GM12892 (cell line): ENCODE data around the gene ANK2.

Source experiments
- DNase-seq: peaks from one replicate; pipeline ENCODE4 v3.0.0; 2011; ENCODE audit not compliant: insufficient read length
- FAIRE-seq: peaks from 2 replicates; lab custom pipeline; 2011; peaks lifted over from hg19 to GRCh38; lab: Jason Lieb, UNC
- POLR2A ChIP-seq: IDR thresholded peaks from 2 replicates; pipeline ENCODE4 v1.6.1; 2011; ENCODE audit warnings: low read depth, low read length, control low read depth
- POLR2AphosphoS5 ChIP-seq: IDR thresholded peaks from 2 replicates; pipeline ENCODE4 v1.6.1; 2011; ENCODE audit warnings: low read depth, low read length, control low read depth
- TAF1 ChIP-seq: IDR thresholded peaks from 2 replicates; pipeline ENCODE4 v1.6.1; 2011; ENCODE audit warnings: low read depth, mild to moderate bottlenecking, control low read depth, low read length, borderline replicate concordance

ANK2 gene

DNA sequence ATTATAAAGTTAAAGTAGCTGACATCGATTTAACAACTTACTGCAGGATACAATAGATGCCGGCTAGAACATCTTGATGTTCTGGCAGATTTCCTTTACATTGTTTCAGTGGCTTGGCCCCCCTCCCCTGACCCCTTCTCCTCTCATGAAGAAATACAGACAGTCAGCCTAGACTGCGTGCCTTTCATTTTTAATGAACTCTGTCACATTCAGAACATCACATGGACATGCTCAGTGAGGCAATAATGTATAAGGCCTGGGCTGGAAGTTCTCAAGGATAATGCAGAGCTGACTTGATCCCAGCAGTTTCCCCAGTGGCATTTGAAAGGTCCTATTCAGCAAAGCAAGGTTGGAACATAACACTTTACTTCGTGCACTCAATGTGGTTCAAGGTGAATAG, 239.2 kb downstream of the ANK2 start:
- DNase-seq = no peak
- FAIRE-seq = no peak

DNA sequence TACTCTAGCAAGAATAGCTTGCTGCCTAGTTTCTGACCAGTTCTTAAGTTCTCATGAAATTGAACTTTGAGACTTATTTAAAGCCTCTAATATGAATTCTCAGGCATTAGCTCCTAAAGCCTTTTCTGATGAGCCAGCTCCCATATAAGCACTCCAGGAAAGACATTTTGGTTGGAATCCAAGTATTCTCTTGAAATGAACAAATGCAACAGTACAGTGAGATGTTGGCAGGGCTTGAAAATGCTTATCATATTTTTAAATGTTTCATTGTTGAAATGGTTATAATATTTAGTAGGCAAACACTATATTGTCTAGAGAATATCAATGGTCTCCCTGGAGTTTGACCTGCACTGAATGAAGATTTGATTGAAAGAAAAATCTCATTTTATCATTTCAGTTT, 240.3 kb downstream of the ANK2 start:
- no peak for TF ChIP-seq POLR2AphosphoS5
- TF ChIP-seq TAF1 = no peak
- TF ChIP-seq POLR2A = no peak
- FAIRE-seq = no peak
- DNase-seq = no peak

More for the DNA sequence above, 239.2 kb downstream of the ANK2 start:
- TF ChIP-seq TAF1 (no peak), POLR2AphosphoS5 (no peak), POLR2A (no peak)

DNA sequence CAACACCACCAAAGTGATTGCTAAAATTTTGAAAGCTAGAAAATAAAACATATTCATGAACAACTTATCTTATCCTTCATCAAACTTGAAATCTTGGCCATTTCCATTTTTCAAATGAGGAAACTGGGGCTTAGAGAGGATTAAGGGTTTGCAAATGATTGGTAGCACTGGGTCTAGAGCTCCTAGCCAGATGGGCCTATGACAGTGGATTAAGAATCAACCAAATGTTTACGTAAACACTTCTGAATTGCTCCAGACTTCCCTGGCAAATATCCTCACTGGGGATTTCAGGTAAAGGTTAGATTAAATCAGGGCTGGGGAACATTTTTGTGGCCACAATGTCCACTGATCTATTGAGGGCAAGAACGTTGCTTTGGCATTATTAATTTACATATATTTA, 241.2 kb downstream of the ANK2 start:
- DNase-seq = no peak
- TF ChIP-seq POLR2A = no peak
- no peak for TF ChIP-seq POLR2AphosphoS5
- no peak for TF ChIP-seq TAF1
- FAIRE-seq = no peak

DNA sequence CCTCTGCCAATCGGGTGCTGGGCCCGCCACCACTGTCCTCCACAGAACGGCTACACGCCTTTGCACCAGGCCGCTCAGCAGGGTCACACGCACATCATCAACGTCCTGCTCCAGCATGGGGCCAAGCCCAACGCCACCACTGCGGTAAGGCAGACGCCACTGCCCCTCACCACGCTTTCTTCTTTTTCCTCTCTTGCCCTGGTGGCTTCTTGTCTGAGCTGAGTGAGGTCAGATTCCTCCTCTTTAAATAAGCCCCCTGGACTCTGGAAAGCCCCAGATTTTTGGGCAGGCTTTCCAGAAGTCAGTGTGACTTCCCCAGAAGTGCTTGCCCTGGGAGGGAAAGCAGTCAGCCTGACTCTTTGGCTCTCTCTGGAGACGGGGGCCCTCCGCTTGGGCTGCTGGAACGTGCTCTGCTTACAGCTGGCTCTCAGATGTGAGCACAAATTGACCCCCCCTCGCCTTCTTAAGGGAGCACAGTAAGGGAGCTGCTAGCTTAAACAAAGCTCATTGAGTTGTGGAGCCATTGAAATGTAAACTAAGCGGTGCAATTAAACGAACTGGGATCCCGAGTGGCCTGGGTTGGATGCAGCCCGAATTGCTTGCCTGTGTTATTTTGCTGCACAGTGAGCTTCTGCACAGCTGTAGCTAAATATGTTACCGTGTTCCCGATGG, 243.1 kb downstream of the ANK2 start:
- FAIRE-seq (peak; percentile 27), DNase-seq (no peak)
- TF ChIP-seq POLR2A (no peak), POLR2AphosphoS5 (no peak), TAF1 (no peak)

DNA sequence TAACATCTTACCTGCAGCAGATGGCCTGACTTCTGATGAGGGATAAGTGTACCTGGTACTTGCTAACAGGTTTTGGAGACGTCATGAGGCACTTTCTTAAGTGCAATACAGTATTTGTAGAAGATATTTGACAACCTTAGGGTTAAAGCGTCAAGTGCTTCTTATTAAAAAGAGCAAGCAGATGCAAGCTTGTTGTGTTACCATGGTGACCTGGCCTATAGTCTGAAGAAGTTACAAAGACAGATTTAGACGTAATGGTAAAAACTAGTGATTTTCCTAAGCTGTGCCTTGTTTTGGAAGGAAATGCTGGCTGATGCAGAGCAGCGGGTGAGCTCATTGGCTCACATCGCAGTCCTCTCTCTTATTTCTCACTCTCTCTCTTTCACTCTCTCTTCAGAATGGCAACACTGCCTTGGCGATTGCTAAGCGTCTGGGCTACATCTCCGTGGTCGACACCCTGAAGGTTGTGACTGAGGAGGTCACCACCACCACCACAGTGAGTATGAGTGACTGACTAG, 243.6 kb downstream of the ANK2 start:
- DNase-seq = no peak
- no peak for TF ChIP-seq POLR2AphosphoS5
- no peak for TF ChIP-seq TAF1
- TF ChIP-seq POLR2A = no peak
- FAIRE-seq = no peak

DNA sequence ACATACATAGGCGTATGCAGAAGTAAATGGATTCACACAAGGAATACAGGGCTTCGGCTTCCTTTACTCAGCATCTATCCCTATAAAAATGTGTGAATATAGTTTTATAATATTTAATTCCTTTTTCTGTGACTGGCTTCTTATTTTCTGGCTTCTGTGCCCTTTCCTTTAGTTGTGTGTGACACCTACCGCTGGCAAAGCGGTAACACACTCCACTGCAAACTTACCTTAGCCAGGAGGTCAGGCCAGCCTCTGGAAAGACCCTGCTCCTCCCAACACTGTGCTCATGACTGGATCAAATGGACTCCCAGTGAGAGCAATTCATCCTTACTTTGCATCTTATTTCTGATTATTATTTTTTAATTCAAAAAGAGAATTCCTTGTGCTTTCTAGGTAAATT, 244.2 kb downstream of the ANK2 start:
- TF ChIP-seq POLR2A = no peak
- TF ChIP-seq TAF1 = no peak
- TF ChIP-seq POLR2AphosphoS5 = no peak
- FAIRE-seq (no peak), DNase-seq (no peak)

DNA sequence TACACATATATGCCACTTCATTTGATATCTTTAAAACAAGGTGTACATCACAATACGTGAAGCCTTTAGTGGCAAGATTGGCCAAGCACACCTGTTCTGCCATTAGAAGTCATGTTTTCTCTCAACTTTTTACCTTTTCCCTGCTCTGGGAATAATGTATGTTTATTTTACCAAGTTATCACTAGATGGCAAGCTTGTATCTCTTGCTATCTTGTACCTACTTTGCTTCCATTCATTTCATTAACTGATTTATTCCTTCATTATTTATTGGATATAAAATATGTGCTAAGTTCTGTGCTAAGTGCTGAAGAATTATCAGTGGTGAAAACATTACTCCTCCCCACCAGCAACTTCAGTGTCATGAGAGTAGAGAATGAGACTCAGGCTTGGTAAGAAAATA, 245.5 kb downstream of the ANK2 start:
- DNase-seq = no peak
- no peak for FAIRE-seq
- TF ChIP-seq TAF1 = no peak
- TF ChIP-seq POLR2A = no peak

DNA sequence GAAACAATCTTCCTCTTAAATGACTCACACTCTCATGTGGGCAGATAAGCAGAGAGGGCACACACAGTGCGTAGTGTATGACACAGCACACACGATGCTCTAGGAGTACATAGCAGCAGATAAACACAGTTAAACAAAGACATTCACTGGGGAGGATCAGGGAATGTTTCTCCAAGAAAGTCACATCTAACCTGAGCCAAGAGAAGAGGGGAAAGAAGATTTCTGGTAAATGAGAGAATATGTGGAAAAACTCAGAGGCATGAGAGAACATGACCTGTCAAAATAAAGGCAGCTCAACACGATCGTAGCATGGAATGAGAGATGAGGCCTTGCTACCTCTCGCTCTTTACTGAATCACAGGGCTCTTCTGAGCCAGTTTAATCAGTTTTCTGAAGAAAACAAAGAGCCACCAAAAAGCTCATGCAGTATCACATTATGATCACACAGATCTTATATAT, 251.0 kb downstream of the ANK2 start:
- peak; percentile 27 for FAIRE-seq
- DNase-seq = no peak
- TF ChIP-seq POLR2A = no peak
- no peak for TF ChIP-seq TAF1
- no peak for TF ChIP-seq POLR2AphosphoS5

DNA sequence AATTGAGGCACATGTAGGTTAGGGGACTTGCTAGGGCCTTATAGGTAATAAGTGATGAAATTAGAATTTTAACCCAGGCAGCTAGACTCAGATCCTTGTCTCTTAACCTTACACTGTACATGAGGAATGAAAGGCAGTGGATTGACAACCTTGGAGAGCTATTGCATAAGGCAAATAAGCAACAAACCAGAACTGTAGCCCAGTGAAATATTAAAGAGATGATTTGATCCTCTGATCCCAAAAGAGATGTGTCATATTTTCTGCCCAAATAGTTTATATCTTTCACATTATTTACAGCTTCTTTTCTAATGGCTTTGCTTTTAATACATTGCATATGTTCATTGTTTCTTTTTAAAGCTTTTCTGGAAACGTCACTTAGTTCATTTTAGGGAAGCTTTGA, 252.6 kb downstream of the ANK2 start:
- DNase-seq = no peak
- FAIRE-seq = no peak
- TF ChIP-seq POLR2A (no peak), POLR2AphosphoS5 (no peak), TAF1 (no peak)

DNA sequence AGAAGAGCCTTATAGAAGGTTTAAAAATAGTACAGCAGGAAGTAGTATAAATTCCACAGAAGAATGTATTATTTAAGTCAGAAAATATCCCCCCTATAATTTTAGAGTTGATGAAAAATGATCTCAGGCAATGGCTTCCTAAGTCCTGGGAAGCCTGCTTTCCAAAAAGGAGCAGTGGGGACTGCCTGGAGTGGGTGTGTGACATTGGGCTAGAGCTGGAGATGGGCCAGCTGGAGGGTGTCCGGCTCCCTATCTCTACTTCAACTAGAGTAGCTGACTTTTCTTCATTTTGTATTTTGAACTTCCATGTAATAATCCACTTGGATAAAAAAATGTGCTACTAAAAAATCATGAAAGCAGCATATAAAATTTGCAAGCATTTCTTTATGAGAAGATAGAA, 253.9 kb downstream of the ANK2 start:
- TF ChIP-seq POLR2A (no peak), TAF1 (no peak), POLR2AphosphoS5 (no peak)
- FAIRE-seq (no peak), DNase-seq (no peak)

DNA sequence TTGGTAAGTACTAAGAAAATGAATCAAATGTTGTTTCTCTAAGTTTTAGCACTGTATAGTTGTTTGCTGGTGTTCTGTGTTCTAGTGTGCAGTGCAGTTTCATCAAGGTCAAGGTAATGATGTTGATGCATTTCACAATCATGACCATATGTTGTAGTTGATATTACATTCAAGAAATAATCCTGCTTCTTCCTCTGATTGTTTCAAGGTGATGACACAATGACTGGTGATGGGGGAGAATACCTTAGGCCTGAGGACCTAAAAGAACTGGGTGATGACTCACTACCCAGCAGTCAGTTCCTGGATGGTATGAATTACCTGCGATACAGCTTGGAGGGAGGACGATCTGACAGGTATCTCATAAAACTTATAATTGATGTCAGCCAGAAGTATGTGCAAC, 261.6 kb downstream of the ANK2 start:
- no peak for DNase-seq
- FAIRE-seq = no peak
- TF ChIP-seq POLR2A (no peak), POLR2AphosphoS5 (no peak)

DNA sequence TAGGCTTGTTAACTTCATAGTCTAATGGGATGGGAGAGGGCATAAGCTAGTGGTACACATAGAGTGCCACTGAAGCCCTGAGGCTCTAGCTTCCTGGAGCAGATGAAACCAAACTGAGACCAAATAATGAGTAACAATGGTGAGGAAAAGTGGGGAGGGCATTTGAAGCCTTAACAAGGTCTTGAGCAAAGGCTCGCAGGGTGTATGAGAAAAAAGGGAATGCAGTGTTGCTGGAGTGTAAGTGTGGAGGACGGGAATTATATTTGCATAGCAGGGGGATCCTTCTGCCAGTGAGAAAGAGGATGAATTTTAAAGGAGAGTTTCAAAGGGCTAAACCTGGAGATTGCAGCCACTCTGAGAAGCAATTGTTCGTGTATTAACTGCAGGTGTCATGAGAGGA, 263.1 kb downstream of the ANK2 start:
- TF ChIP-seq POLR2A = no peak
- TF ChIP-seq POLR2AphosphoS5 = no peak
- TF ChIP-seq TAF1 = no peak
- DNase-seq (no peak), FAIRE-seq (no peak)

DNA sequence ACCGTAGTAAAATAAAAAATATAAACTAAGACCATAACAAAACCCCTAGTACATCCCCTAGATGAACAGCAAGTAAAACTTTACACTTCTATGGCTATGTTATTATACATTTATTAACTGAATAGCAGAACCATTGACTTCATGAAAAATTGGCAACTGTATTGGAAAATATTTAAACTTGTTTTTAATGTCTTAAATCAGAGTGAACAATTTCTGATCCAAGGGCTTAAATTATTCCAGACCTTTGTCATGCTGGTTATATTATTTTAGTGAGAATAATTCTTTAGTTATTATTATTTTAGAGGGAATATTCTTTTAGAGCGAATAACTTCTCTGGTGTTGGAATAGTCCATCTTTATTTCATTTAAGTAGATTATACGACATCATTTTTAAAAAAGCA, 265.0 kb downstream of the ANK2 start:
- no peak for TF ChIP-seq TAF1
- no peak for TF ChIP-seq POLR2A
- no peak for TF ChIP-seq POLR2AphosphoS5
- DNase-seq (no peak), FAIRE-seq (no peak)
